Measurements from ENCODE around the gene IL17REL. TPM values are rescaled to one million over a fixed set of nuclear protein-coding genes. Genes with fewer than 3 reads are reported as not detected.

Gene IL17REL
- total and polyA plus RNA-seq, 2 of the 13 experiments (the other 11 are each of a cell fraction or from before 2014, with no cell fraction given) = not detected

GRCh38 chr22:50025993-50026392, 13.4 kb upstream of the IL17REL start:
- no peak overlapping the region for H3K9ac ChIP-seq (ENCODE audit: insufficient read depth, low read depth, low read length)
- no peaks in the 10 kb centered on the region for H4K20me1 ChIP-seq (ENCODE audit: insufficient read depth, low read length)
- WGBS (ENCODE audit: low lambda C conversion rate) = 43% methylated on average over 3 of the region's 13 CpGs
- no TSS peak for BruUV-seq (replicated peaks)
- no peaks in the 10 kb centered on the region for H3K9me3 ChIP-seq (ENCODE audit: low read length)
- no peak overlapping the region for H2AFZ ChIP-seq (ENCODE audit: low read length)
- H3K4me1 ChIP-seq (ENCODE audit: insufficient read depth, low read length) = no peaks in the 10 kb centered on the region
- peaks cover 3 to 33% of the 10 kb centered on the region in 2 experiments; a peak in 4 of 5 replicates for H3K27me3 ChIP-seq (ENCODE audit: control insufficient read depth in 1 of 2, insufficient read depth in 2 of 2, low read length in 2 of 2)
- H3K4me3 ChIP-seq (replicated peaks in 1 of 3; ENCODE audit: insufficient read depth in 1 of 3, low read depth in 2 of 3, low read length in 3 of 3) = no peak overlapping the region
- no peak for ATAC-seq
- H3K4me2 ChIP-seq (ENCODE audit: low read depth, low read length) = no peak overlapping the region
- intact Hi-C loops (cut with micrococcal nuclease; ENCODE audit: unreplicated experiment) (no loop called here), in situ Hi-C loops (cut with HindIII; ENCODE audit: extremely low pct_ligation_motif_present, low pct_unique_long_range_greater_than_20kb) (no loop called here)
- FAIRE-seq = no peak
- ChIA-PET CTCF (ENCODE audit: low intra/inter-chr PET ratio, low total read pairs) (interaction anchor here (1.4 kb wide), 1 partner anchor 95 kb away, joined by 3 read pairs; no protein-coding TSS in a partner anchor), POLR2A (no interaction called here)
- H3K79me2 ChIP-seq (ENCODE audit: insufficient read depth, low read length) = no peaks in the 10 kb centered on the region
- DNase-seq (ENCODE audit: low spot score) = no peak
- no peaks in the 10 kb centered on the region for H3K36me3 ChIP-seq (replicated peaks in 1 of 2; ENCODE audit: control insufficient read depth in 1 of 2, insufficient read depth in 2 of 2, low read length in 2 of 2)
- TF ChIP-seq DDIT3 (CRISPR knock-in tag; IDR thresholded peaks at IDR 0.05) (no peak), ARNT (IDR thresholded peaks at IDR 0.05) (no peak), ZNF549 (CRISPR knock-in tag; IDR thresholded peaks at IDR 0.05) (no peak), ZNF572 (CRISPR knock-in tag; IDR thresholded peaks at IDR 0.05) (no peak), ZNF280B (CRISPR knock-in tag; IDR thresholded peaks at IDR 0.05; ENCODE audit: borderline replicate concordance) (no peak), RFXANK (CRISPR knock-in tag; IDR thresholded peaks at IDR 0.05) (no peak), CSRNP1 (CRISPR knock-in tag; IDR thresholded peaks at IDR 0.05) (no peak), LRRFIP1 (CRISPR knock-in tag; conservative IDR thresholded peaks at IDR 0.05) (no peak), ATF7-NPFF (CRISPR knock-in tag; IDR thresholded peaks at IDR 0.05; ENCODE audit: low read depth) (no peak), ZNF235 (CRISPR knock-in tag; IDR thresholded peaks at IDR 0.05; ENCODE audit: borderline replicate concordance) (no peak), GMEB1 (CRISPR knock-in tag; IDR thresholded peaks at IDR 0.05; ENCODE audit: borderline replicate concordance) (no peak), FOXP4 (CRISPR knock-in tag; IDR thresholded peaks at IDR 0.05) (no peak)
- no peak overlapping the region for H3K27ac ChIP-seq (ENCODE audit: extremely low read length, insufficient read depth, low read length)

Data from HepG2 (cell line).